ENCODE data around the gene TRPM3.

DNA sequence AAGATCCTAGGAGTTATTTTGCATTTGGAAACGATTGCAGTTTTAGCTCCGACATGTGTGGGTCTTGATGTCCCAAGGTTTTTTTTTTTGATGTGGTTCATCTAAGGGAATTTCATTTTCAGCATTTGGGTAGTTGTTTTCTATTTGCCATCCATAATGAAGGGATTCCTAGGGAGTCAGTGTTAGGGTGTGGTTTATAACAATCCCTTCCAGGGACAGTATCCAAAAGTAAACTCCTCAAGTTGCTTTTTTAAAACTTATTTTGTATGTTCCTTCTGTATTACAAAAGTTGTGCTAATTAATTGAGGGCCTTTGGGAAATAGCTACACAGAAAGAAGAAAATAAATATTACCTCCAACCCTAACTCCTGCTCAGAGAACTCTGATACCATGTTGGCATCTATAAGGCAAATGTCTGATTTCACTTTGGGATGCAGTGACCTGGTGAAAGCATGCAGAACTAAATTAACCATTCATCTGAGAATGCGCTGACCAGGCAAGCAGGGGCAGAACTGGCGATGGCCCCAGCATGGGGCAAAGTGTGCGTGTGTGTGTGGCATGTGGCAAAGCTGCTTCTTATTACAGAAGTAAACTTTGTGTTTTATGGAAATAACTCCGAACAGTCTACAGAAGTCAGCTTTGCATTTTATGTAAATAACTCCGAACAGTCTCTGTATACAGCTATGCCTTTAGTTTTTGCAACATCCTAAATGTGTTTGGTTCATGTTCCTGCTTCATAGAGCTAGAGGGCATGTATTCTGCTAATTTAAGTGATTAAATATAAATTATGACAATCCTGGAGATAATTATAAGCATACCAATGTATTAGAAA, 237.2 kb downstream of the TRPM3 start:
- TF ChIP-seq, protein P1, sequence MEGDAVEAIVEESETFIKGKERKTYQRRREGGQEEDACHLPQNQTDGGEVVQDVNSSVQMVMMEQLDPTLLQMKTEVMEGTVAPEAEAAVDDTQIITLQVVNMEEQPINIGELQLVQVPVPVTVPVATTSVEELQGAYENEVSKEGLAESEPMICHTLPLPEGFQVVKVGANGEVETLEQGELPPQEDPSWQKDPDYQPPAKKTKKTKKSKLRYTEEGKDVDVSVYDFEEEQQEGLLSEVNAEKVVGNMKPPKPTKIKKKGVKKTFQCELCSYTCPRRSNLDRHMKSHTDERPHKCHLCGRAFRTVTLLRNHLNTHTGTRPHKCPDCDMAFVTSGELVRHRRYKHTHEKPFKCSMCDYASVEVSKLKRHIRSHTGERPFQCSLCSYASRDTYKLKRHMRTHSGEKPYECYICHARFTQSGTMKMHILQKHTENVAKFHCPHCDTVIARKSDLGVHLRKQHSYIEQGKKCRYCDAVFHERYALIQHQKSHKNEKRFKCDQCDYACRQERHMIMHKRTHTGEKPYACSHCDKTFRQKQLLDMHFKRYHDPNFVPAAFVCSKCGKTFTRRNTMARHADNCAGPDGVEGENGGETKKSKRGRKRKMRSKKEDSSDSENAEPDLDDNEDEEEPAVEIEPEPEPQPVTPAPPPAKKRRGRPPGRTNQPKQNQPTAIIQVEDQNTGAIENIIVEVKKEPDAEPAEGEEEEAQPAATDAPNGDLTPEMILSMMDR (IDR thresholded peaks at IDR 0.05), result no peak
- no peak for TF ChIP-seq POLR2A (IDR thresholded peaks at IDR 0.05)

Measured in vagina (tissue), 2 donors.